BE2C (cell line): ENCODE data around the gene HSD17B14.

Source experiments
- DNase-seq: peaks from one replicate; pipeline ENCODE4 v3.0.0-alpha.2; 2020
- H3K27me3 ChIP-seq: fragments of 250-450 bp; sonication (Bioruptor Pico); 2 replicates; pipeline ENCODE4 v1.5.1; 2020; ENCODE audit warnings: mild to moderate bottlenecking
- H3K36me3 ChIP-seq: fragments of 250-450 bp; sonication (Bioruptor Pico); 2 replicates; pipeline ENCODE4 v1.5.1; 2020; ENCODE audit warnings: mild to moderate bottlenecking
- H3K4me1 ChIP-seq: fragments of 250-450 bp; sonication (Bioruptor Pico); 2 replicates; pipeline ENCODE4 v1.5.1; 2020
- H3K4me3 ChIP-seq: 2 replicates; pipeline ENCODE4 v1.5.1; 2011; ENCODE audit warnings: low read depth, low read length
- H3K9me3 ChIP-seq: fragments of 250-450 bp; sonication (Bioruptor Pico); 2 replicates; pipeline ENCODE4 v1.5.1; 2020
- CTCF ChIP-seq: IDR thresholded peaks from 2 replicates; pipeline ENCODE4 v1.5.1; 2012; ENCODE audit warnings: mild to moderate bottlenecking, low read depth, low read length

The HSD17B14 gene

GRCh38 chr19:48799358-48800300, 36.7 kb downstream of the HSD17B14 start:
- no peak for DNase-seq
- Histone ChIP-seq H3K27me3 (no peaks in the 10 kb centered on the region), H3K9me3 (no peaks in the 10 kb centered on the region), H3K4me3 (no peak overlapping the region), H3K4me1 (no peaks in the 10 kb centered on the region; the same call in 1 of the 2 replicates), H3K36me3 (no peaks in the 10 kb centered on the region)
- no peak for TF ChIP-seq CTCF

- no peak for TF ChIP-seq CTCF
- no peak for DNase-seq
- Histone ChIP-seq H3K9me3 (no peaks in the 10 kb centered on the region), H3K27me3 (no peaks in the 10 kb centered on the region), H3K36me3 (no peaks in the 10 kb centered on the region), H3K4me1 (no peaks in the 10 kb centered on the region; the same call in 1 of the 2 replicates), H3K4me3 (no peak overlapping the region)
These were observed 37.4 kb downstream of the HSD17B14 start for GRCh38 chr19:48798937-48799336.

- Histone ChIP-seq H3K9me3 (no peaks in the 10 kb centered on the region), H3K36me3 (no peaks in the 10 kb centered on the region), H3K4me1 (no peaks in the 10 kb centered on the region; the same call in 1 of the 2 replicates), H3K27me3 (no peaks in the 10 kb centered on the region), H3K4me3 (no peak overlapping the region)
- no peak for TF ChIP-seq CTCF
- DNase-seq, result no peak
These were observed 39.2 kb downstream of the HSD17B14 start for GRCh38 chr19:48797103-48797502.

- DNase-seq, result no peak
- Histone ChIP-seq H3K9me3 (no peaks in the 10 kb centered on the region), H3K4me3 (no peak overlapping the region), H3K4me1 (no peaks in the 10 kb centered on the region; the same call in 1 of the 2 replicates), H3K36me3 (no peaks in the 10 kb centered on the region), H3K27me3 (no peaks in the 10 kb centered on the region)
- no peak for TF ChIP-seq CTCF
These were observed 39.8 kb downstream of the HSD17B14 start for GRCh38 chr19:48796298-48797083.

- Histone ChIP-seq H3K27me3 (no peaks in the 10 kb centered on the region), H3K36me3 (no peaks in the 10 kb centered on the region), H3K4me1 (no peaks in the 10 kb centered on the region; the same call in 1 of the 2 replicates), H3K4me3 (no peak overlapping the region), H3K9me3 (no peaks in the 10 kb centered on the region)
- no peak for TF ChIP-seq CTCF
- DNase-seq, result no peak
These were observed 40.6 kb downstream of the HSD17B14 start for GRCh38 chr19:48795685-48796070.
